B cell (primary cell): ENCODE measurements around the gene MECR. TPM values are rescaled to one million over a fixed set of nuclear protein-coding genes. Genes with fewer than 3 reads are reported as not detected.

ENCODE experiments used
- ATAC-seq: fragments of 200-7000 bp; cut with Tn5 transposase; one replicate; pipeline ENCODE4 v1.10.0; 2021; ENCODE audit warnings: low read depth, mild to moderate bottlenecking, moderate number of reproducible peaks, moderate library complexity
- CTCF ChIA-PET: fragments of 350-600 bp; sonication (Branson Sonifier 250); formaldehyde crosslinking; loops from one replicate; lab custom pipeline; 2021; ENCODE audit warnings: antibody characterized with exemption, inconsistent platforms; lab: Charles Lee
- POLR2A ChIA-PET: fragments of 350-600 bp; sonication (Branson Sonifier 250); formaldehyde crosslinking; loops from one replicate; lab custom pipeline; 2021; ENCODE audit warnings: antibody characterized with exemption; lab: Charles Lee
- DNase-seq: peaks from one replicate; pipeline ENCODE4 v3.0.0; 2013
- H2AFZ ChIP-seq: 2 replicates; pipeline ENCODE4 v1.6.1; 2012; ENCODE audit warnings: mild to moderate bottlenecking, low read depth, low read length; ENCODE audit not compliant: insufficient read depth, poor library complexity, severe bottlenecking
- H3K27ac ChIP-seq, 2 donors: 1 replicate in 1 of 2; 2 replicates in 1 of 2; pipeline ENCODE4 v1.5.1; 2012 to 2013; ENCODE audit warnings: low read length in 2 of 2, mild to moderate bottlenecking in 2 of 2, moderate library complexity in 1 of 2
- H3K27me3 ChIP-seq, 4 experiments: fragments of 200-600 bp in 1 of 4; sonication (generic) in 1 of 4; replicated peaks in 1 of 4; 1 replicate in 2 of 4; 2 replicates in 2 of 4; pipeline versions ENCODE4 v1.6.1 to v1.7.0; 2013 to 2016; ENCODE audit warnings: low read length in 3 of 4, mild to moderate bottlenecking in 2 of 4, mixed read lengths in 1 of 4, moderate library complexity in 1 of 4; ENCODE audit not compliant: insufficient read depth in 4 of 4, control insufficient read depth in 3 of 4; ENCODE audit errors: control extremely low read depth in 1 of 4
- H3K36me3 ChIP-seq, 2 experiments: replicated peaks in 1 of 2; 1 replicate in 1 of 2; 2 replicates in 1 of 2; pipeline versions ENCODE4 v1.6.1 to v1.7.1; 2013; ENCODE audit warnings: low read length in 1 of 2; ENCODE audit not compliant: insufficient read depth in 2 of 2, control insufficient read depth in 1 of 2; ENCODE audit errors: control extremely low read depth in 1 of 2, extremely low read depth in 1 of 2
- H3K4me1 ChIP-seq, 2 donors: fragments of 200-600 bp in 1 of 2; sonication (generic) in 1 of 2; 1 replicate in 1 of 2; 2 replicates in 1 of 2; pipeline versions ENCODE4 v1.5.1 to v1.6.1; 2013 to 2017; ENCODE audit warnings: low read length in 2 of 2; ENCODE audit not compliant: control insufficient read depth in 2 of 2, insufficient read depth in 2 of 2
- H3K4me2 ChIP-seq: replicated peaks from 2 replicates; pipeline ENCODE3; 2012; ENCODE audit warnings: mild to moderate bottlenecking, low read depth, low read length; ENCODE audit not compliant: poor library complexity, severe bottlenecking
- H3K4me3 ChIP-seq, 5 experiments: fragments of 200-600 bp in 1 of 5; sonication (generic) in 1 of 5; 1 replicate in 3 of 5; 2 replicates in 2 of 5; pipeline versions ENCODE4 v1.5.1 to v1.7.0; 2011 to 2016; ENCODE audit warnings: low read length in 4 of 5, mild to moderate bottlenecking in 4 of 5, low read depth in 2 of 5, control low read depth in 1 of 5, moderate library complexity in 1 of 5; ENCODE audit not compliant: insufficient read depth in 1 of 5; ENCODE audit errors: control extremely low read depth in 1 of 5, extremely low read depth in 1 of 5
- H3K79me2 ChIP-seq: fragments of 200-600 bp; sonication (generic); one replicate; pipeline ENCODE4 v1.6.0; 2016; ENCODE audit warnings: low read length; ENCODE audit not compliant: control insufficient read depth, insufficient read depth
- H3K9ac ChIP-seq: fragments of 200-600 bp; sonication (generic); 2 replicates; pipeline ENCODE4 v1.6.1; 2017; ENCODE audit warnings: mild to moderate bottlenecking, low read length, moderate library complexity
- H3K9me3 ChIP-seq, 3 donors: one replicate each; pipeline versions ENCODE4 v1.6.1 to v1.7.1; 2013; ENCODE audit warnings: low read length in 2 of 3; ENCODE audit not compliant: control insufficient read depth in 2 of 3, insufficient read depth in 1 of 3; ENCODE audit errors: control extremely low read depth in 1 of 3
- H4K20me1 ChIP-seq: 2 replicates; pipeline ENCODE4 v1.6.0; 2012; ENCODE audit warnings: mild to moderate bottlenecking, low read length; ENCODE audit not compliant: insufficient read depth, control insufficient read depth, poor library complexity, severe bottlenecking
- H3K27ac Mint-ChIP-seq: one replicate; pipeline ENCODE4 v1.8.0; 2021; ENCODE audit warnings: mixed read lengths
- H3K27me3 Mint-ChIP-seq: one replicate; pipeline ENCODE4 v1.8.0; 2021; ENCODE audit warnings: mixed read lengths
- H3K4me1 Mint-ChIP-seq: one replicate; pipeline ENCODE4 v1.8.0; 2021; ENCODE audit warnings: mixed read lengths
- H3K4me3 Mint-ChIP-seq: one replicate; pipeline ENCODE4 v1.8.0; 2021; ENCODE audit warnings: mixed read lengths
- H3K9me3 Mint-ChIP-seq: one replicate; pipeline ENCODE4 v1.8.0; 2022; ENCODE audit warnings: mixed read lengths; ENCODE audit not compliant: insufficient read depth
- EZH2 ChIP-seq: IDR thresholded peaks from 2 replicates; pipeline ENCODE4 v1.6.1; 2012; ENCODE audit warnings: borderline replicate concordance, low read depth, mild to moderate bottlenecking, moderate library complexity, low read length; ENCODE audit not compliant: insufficient read depth, poor library complexity, severe bottlenecking
- WGBS: methylation state at CpG from one replicate; pipeline ENCODE4 v1.1.5; 2013; ENCODE audit warnings: missing lambda C conversion rate; ENCODE audit not compliant: insufficient coverage; 5-methylcytosine and 5-hydroxymethylcytosine counted together
- intact Hi-C: fragments of 100-400 bp; cut with micrococcal nuclease; formaldehyde crosslinking; loops from one replicate; pipeline ENCODE4 v1.10.0; 2022
- polyA plus RNA-seq: library from polyadenylated mRNA; depleted of rRNA; stranded (reverse); fragments of >200 nt; gene quantifications from 2 replicates; pipeline ENCODE4 v1.2.3, GENCODE V29; 2012
- total RNA-seq, 2 donors: library from RNA; stranded (reverse); fragments of 120-200 nt in 1 of 2; gene quantifications; 1 replicate in 1 of 2; 2 replicates in 1 of 2; pipeline versions ENCODE4 v1.2.3 to v1.2.4, GENCODE V29; 2013 to 2022
- TF ChIP-seq, protein P1 (sequence below): fragments of 200-600 bp; IDR thresholded peaks from one replicate; pipeline ENCODE4 v1.8.0; 2022; ENCODE audit warnings: antibody characterized with exemption, mild to moderate bottlenecking

Gene MECR
- total and polyA plus RNA-seq, 2 donors (not counting 1 experiment from before 2014, with no cell fraction given) = 15.9 to 16.2 TPM

DNA sequence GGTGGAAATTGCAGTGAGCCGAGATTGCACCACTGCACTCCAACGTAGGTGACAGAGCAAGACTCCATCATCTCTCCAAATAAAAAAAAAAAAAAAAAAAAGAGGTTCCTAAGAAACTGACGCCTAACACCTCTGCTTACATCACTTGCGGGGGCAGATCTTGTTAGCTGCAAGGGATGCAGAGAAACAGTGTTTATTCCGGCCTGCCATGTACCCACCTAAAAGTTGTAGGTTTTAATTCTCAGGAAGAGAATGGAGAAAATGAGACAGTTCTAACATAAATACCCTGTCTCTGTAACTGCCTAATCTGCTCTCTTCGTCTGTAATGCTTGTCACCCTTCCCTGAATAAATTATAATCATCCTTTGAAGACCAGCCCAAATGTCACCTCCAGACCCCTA lies 40.0 kb downstream of the MECR start:
- 100% methylated on average over 1 of the region's 6 CpGs for WGBS
- H3K9me3 Mint-ChIP-seq = no peaks in the 10 kb centered on the region
- no peaks in the 10 kb centered on the region for H4K20me1 ChIP-seq
- peaks cover 0 to 4% of the 10 kb centered on the region in 2 experiments for H3K36me3 ChIP-seq
- no peaks in the 10 kb centered on the region for H3K9me3 ChIP-seq
- no peaks in the 10 kb centered on the region for H3K4me1 ChIP-seq
- intact Hi-C loops = no loop called here
- H3K27ac ChIP-seq = no peak overlapping the region
- H3K27me3 ChIP-seq = no peaks in the 10 kb centered on the region
- ATAC-seq = no peak
- no peak overlapping the region for H3K9ac ChIP-seq
- ChIA-PET CTCF (interaction anchor here (0.8 to 1.3 kb wide), 3 partner anchors 9 to 314 kb away, joined by 4 to 5 read pairs (median 4); partner anchors contain the start of gene SRSF4), POLR2A (no interaction called here)
- DNase-seq = no peak
- no peak overlapping the region for H3K4me3 Mint-ChIP-seq
- H3K27ac Mint-ChIP-seq = no peak overlapping the region
- TF ChIP-seq, protein P1, sequence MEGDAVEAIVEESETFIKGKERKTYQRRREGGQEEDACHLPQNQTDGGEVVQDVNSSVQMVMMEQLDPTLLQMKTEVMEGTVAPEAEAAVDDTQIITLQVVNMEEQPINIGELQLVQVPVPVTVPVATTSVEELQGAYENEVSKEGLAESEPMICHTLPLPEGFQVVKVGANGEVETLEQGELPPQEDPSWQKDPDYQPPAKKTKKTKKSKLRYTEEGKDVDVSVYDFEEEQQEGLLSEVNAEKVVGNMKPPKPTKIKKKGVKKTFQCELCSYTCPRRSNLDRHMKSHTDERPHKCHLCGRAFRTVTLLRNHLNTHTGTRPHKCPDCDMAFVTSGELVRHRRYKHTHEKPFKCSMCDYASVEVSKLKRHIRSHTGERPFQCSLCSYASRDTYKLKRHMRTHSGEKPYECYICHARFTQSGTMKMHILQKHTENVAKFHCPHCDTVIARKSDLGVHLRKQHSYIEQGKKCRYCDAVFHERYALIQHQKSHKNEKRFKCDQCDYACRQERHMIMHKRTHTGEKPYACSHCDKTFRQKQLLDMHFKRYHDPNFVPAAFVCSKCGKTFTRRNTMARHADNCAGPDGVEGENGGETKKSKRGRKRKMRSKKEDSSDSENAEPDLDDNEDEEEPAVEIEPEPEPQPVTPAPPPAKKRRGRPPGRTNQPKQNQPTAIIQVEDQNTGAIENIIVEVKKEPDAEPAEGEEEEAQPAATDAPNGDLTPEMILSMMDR = no peak
- no peak for TF ChIP-seq EZH2
- no peak overlapping the region for H2AFZ ChIP-seq
- no peaks in the 10 kb centered on the region for H3K79me2 ChIP-seq
- no peaks in the 10 kb centered on the region for H3K27me3 Mint-ChIP-seq
- no peaks in the 10 kb centered on the region for H3K4me1 Mint-ChIP-seq
- no peak overlapping the region for H3K4me3 ChIP-seq
- H3K4me2 ChIP-seq = no peak overlapping the region

DNA sequence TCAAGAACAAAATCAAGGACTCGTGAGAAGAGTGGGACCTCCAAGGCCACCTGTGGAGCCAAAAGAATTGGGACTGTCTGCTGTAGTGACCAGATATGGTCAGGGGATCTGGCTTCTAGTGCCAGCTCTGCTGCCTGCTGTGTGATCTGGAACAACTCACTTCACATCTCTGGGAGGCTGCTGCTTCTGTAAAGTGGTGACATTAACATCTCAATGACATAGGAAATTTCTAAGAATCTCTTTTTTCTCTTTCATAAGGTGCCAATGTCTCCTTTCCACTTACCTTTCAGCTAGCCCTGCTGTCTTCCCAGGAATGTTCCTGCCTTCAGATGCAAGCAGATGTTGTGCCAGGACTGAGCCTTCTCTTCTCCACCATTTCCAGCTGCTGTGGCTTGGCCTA lies 44.0 kb downstream of the MECR start:
- intact Hi-C loops = no loop called here
- Histone ChIP-seq H2AFZ (no peak overlapping the region), H3K4me2 (no peak overlapping the region), H3K27me3 (no peaks in the 10 kb centered on the region), H3K79me2 (no peaks in the 10 kb centered on the region), H3K9ac (no peak overlapping the region), H3K36me3 (no peaks in the 10 kb centered on the region), H3K4me1 (peaks cover 3 to 7% of the 10 kb centered on the region in 2 donors), H3K4me3 (no peak overlapping the region), H3K9me3 (no peaks in the 10 kb centered on the region), H3K27ac (no peak overlapping the region), H4K20me1 (peaks cover under 1% of the 10 kb centered on the region)
- WGBS = 100% methylated on average over 1 of the region's 1 CpG
- TF ChIP-seq, protein P1 = no peak
- TF ChIP-seq EZH2 = no peak
- H3K4me3 Mint-ChIP-seq = no peak overlapping the region
- peaks cover 5% of the 10 kb centered on the region for H3K4me1 Mint-ChIP-seq
- no peak for ATAC-seq
- no peaks in the 10 kb centered on the region for H3K27me3 Mint-ChIP-seq
- no peaks in the 10 kb centered on the region for H3K9me3 Mint-ChIP-seq
- CTCF ChIA-PET = interaction anchor here (1.8 to 2.0 kb wide), 2 partner anchors 16 to 304 kb away, joined by 4 to 8 read pairs; no protein-coding TSS in a partner anchor
- DNase-seq = no peak
- POLR2A ChIA-PET = no interaction called here
- H3K27ac Mint-ChIP-seq = no peak overlapping the region
